Inflammatory macrophage treated with lipopolysaccharide for 4 hours (primary cell): ENCODE results near the gene SLC6A17.

Source experiments
- DNase-seq: peaks from one replicate; pipeline ENCODE4 v3.0.0-alpha.2; 2020

SLC6A17 gene

GRCh38 chr1:110206261-110206920 is 56.1 kb downstream of the SLC6A17 start:
- DNase-seq = no peak

GRCh38 chr1:110207831-110208230 is 57.5 kb downstream of the SLC6A17 start:
- DNase-seq = peak; percentile 55

GRCh38 chr1:110208916-110209645 is 58.8 kb downstream of the SLC6A17 start:
- DNase-seq = no peak

- peak; percentile 82 for DNase-seq
Measured at GRCh38 chr1:110209715-110210603, 59.7 kb downstream of the SLC6A17 start, which contains the start of gene KCNC4. Gene KCNC4, plus strand, starts transcription at chr1:110210314. Its CDS starts 1,186 bp downstream, at chr1:110211500.

- DNase-seq = peak; percentile 31
Measured at GRCh38 chr1:110210604-110211495, 60.6 kb downstream of the SLC6A17 start.

GRCh38 chr1:110211496-110212168 is 61.3 kb downstream of the SLC6A17 start:
- DNase-seq = peak; percentile 15

GRCh38 chr1:110212169-110213142 is 62.2 kb downstream of the SLC6A17 start:
- DNase-seq = no peak

- no peak for DNase-seq
Measured at GRCh38 chr1:110213143-110213540, 62.8 kb downstream of the SLC6A17 start.

GRCh38 chr1:110214454-110215404 is 64.4 kb downstream of the SLC6A17 start:
- no peak for DNase-seq

GRCh38 chr1:110215621-110216515 is 65.6 kb downstream of the SLC6A17 start:
- no peak for DNase-seq

GRCh38 chr1:110216844-110217444 is 66.7 kb downstream of the SLC6A17 start:
- no peak for DNase-seq

GRCh38 chr1:110218137-110218536 is 67.8 kb downstream of the SLC6A17 start:
- DNase-seq = no peak

- no peak for DNase-seq
Measured at GRCh38 chr1:110218739-110219138, 68.4 kb downstream of the SLC6A17 start.

- no peak for DNase-seq
Measured at GRCh38 chr1:110220324-110220723, 70.0 kb downstream of the SLC6A17 start.

GRCh38 chr1:110221119-110221518 is 70.8 kb downstream of the SLC6A17 start:
- DNase-seq = no peak

- DNase-seq = no peak
Measured at GRCh38 chr1:110223127-110223526, 72.8 kb downstream of the SLC6A17 start.

GRCh38 chr1:110223581-110223980 is 73.3 kb downstream of the SLC6A17 start:
- no peak for DNase-seq
